HepG2 (cell line): ENCODE results near the gene SLC44A4. TPM values are rescaled to one million over a fixed set of nuclear protein-coding genes. Genes with fewer than 3 reads are reported as not detected.

Source experiments
- BATF2 ChIP-seq: sonication (generic); formaldehyde crosslinking; IDR thresholded peaks from 2 replicates; pipeline ENCODE4 v1.8.0; 2022; ENCODE audit warnings: mild to moderate bottlenecking, missing genetic modification reagents, moderate library complexity
- JDP2 ChIP-seq: sonication (generic); formaldehyde crosslinking; IDR thresholded peaks from 2 replicates; pipeline ENCODE4 v1.8.1; 2022; ENCODE audit warnings: missing genetic modification reagents, borderline replicate concordance
- KLF13 ChIP-seq: sonication (generic); formaldehyde crosslinking; IDR thresholded peaks from 2 replicates; pipeline ENCODE4 v1.4.0; 2020; ENCODE audit warnings: mild to moderate bottlenecking, missing genetic modification reagents
- MTF1 ChIP-seq: sonication (generic); formaldehyde crosslinking; IDR thresholded peaks from 2 replicates; pipeline ENCODE4 v1.5.0; 2020; ENCODE audit warnings: missing genetic modification reagents
- THAP9 ChIP-seq: sonication (generic); formaldehyde crosslinking; IDR thresholded peaks from 2 replicates; pipeline ENCODE4; 2020; ENCODE audit warnings: missing genetic modification reagents, mild to moderate bottlenecking, borderline replicate concordance
- ZNF225 ChIP-seq: sonication (generic); formaldehyde crosslinking; IDR thresholded peaks from 2 replicates; pipeline ENCODE4 v1.4.0; 2020; ENCODE audit warnings: mild to moderate bottlenecking, missing genetic modification reagents
- ZNF256 ChIP-seq: sonication (generic); formaldehyde crosslinking; conservative IDR thresholded peaks from 2 replicates; pipeline ENCODE4 v1.4.0; 2020; ENCODE audit warnings: missing genetic modification reagents
- ZNF318 ChIP-seq: sonication (generic); formaldehyde crosslinking; IDR thresholded peaks from 2 replicates; pipeline ENCODE4 v1.4.0; 2020; ENCODE audit warnings: mild to moderate bottlenecking, missing genetic modification reagents
- ZNF331 ChIP-seq: sonication (generic); formaldehyde crosslinking; IDR thresholded peaks from 2 replicates; pipeline ENCODE4 v1.4.0; 2020; ENCODE audit warnings: missing genetic modification reagents
- ZNF589 ChIP-seq: sonication (generic); formaldehyde crosslinking; conservative IDR thresholded peaks from 2 replicates; pipeline ENCODE4 v1.8.0; 2022; ENCODE audit warnings: mild to moderate bottlenecking, moderate library complexity, missing genetic modification reagents
- ZNF639 ChIP-seq: conservative IDR thresholded peaks from 2 replicates; pipeline ENCODE4 v1.6.1; 2018; ENCODE audit warnings: missing genetic modification reagents
- ZNF879 ChIP-seq: sonication (generic); formaldehyde crosslinking; IDR thresholded peaks from 2 replicates; pipeline ENCODE4 v1.8.1; 2023; ENCODE audit warnings: missing genetic modification reagents
- polyA plus RNA-seq, 8 experiments: library from polyadenylated mRNA; depleted of rRNA in 3 of 8; stranded (reverse) in 7 of 8; unstranded in 1 of 8; fragments of >200 nt; fragmentation: Illumina TruSeq in 4 of 8; extraction: Trizol in 4 of 8; gene quantifications; 2 replicates each; pipeline versions ENCODE4 v1.2.1 to v1.2.3, GENCODE V29; 2011 to 2016; ENCODE audit warnings: low read depth in 4 of 8, missing spikeins in 1 of 8, mixed read lengths in 1 of 8; ENCODE audit not compliant: insufficient read depth in 1 of 8
- total RNA-seq, 5 experiments: library from RNA; depleted of rRNA; stranded (reverse); fragments of >200 nt; fragmentation: Illumina TruSeq; extraction: Trizol; gene quantifications; 2 replicates each; pipeline ENCODE4 v1.2.3, GENCODE V29; 2016; ENCODE audit warnings: low read depth in 1 of 5

SLC44A4 gene
- total and polyA plus RNA-seq, 2 of the 13 experiments (the other 11 are each of a cell fraction or from before 2014, with no cell fraction given): 3.5 to 5.9 TPM

- peak; percentile 83; the same call in 1 of the 2 replicates for TF ChIP-seq THAP9 (CRISPR knock-in tag)
- TF ChIP-seq ZNF879 (CRISPR knock-in tag): peak; percentile 64; the same call in 1 of the 2 replicates
- TF ChIP-seq ZNF639 (CRISPR knock-in tag): no peak
- peak; percentile 54; the same call in 1 of the 2 replicates for TF ChIP-seq ZNF331 (CRISPR knock-in tag)
- TF ChIP-seq ZNF256 (CRISPR knock-in tag): 0 out of 2 replicates have a peak, but pooled peaks have one; percentile 7
- no peak; the same call in 1 of the 2 replicates for TF ChIP-seq BATF2
- TF ChIP-seq KLF13 (CRISPR knock-in tag): no peak
- peak; percentile 64; the same call in 1 of the 2 replicates for TF ChIP-seq ZNF589 (CRISPR knock-in tag)
- no peak for TF ChIP-seq JDP2
- TF ChIP-seq ZNF225: 0 out of 2 replicates have a peak, but pooled peaks have one; percentile 62
- TF ChIP-seq ZNF318 (CRISPR knock-in tag): no peak
- TF ChIP-seq MTF1 (CRISPR knock-in tag): no peak; the same call in 1 of the 2 replicates
Observed at GRCh38 chr6:31834367-31835250, 44.2 kb downstream of the SLC44A4 start (continued).
